HepG2 (cell line): ENCODE data around the gene SYTL3.

Experiments used
- AKAP8 ChIP-seq: sonication (generic); formaldehyde crosslinking; IDR thresholded peaks from 2 replicates; pipeline ENCODE4 v1.5.1; 2020; ENCODE audit warnings: mild to moderate bottlenecking, missing genetic modification reagents
- CTCF ChIP-seq: sonication (generic); formaldehyde crosslinking; IDR thresholded peaks from 2 replicates; pipeline ENCODE4 v1.5.0; 2020; ENCODE audit warnings: mild to moderate bottlenecking, missing genetic modification reagents, moderate library complexity
- ELK4 ChIP-seq: sonication (generic); formaldehyde crosslinking; IDR thresholded peaks from 2 replicates; pipeline ENCODE4 v1.9.0; 2021; ENCODE audit warnings: missing genetic modification reagents, borderline replicate concordance
- EZH2 ChIP-seq: conservative IDR thresholded peaks from 2 replicates; pipeline ENCODE4 v1.6.1; 2012; ENCODE audit warnings: mild to moderate bottlenecking, low read depth, low read length, moderate library complexity
- GPBP1L1 ChIP-seq: sonication (generic); formaldehyde crosslinking; IDR thresholded peaks from 2 replicates; pipeline ENCODE4 v1.5.0; 2020; ENCODE audit warnings: mild to moderate bottlenecking, missing genetic modification reagents
- MEIS1 ChIP-seq: sonication (generic); formaldehyde crosslinking; IDR thresholded peaks from 2 replicates; pipeline ENCODE4 v1.9.0; 2021; ENCODE audit warnings: mild to moderate bottlenecking, missing genetic modification reagents, moderate library complexity, borderline replicate concordance
- POLR2A ChIP-seq, 2 experiments: IDR thresholded peaks; 2 replicates each; pipeline ENCODE4 v1.6.1; 2011; ENCODE audit warnings: low read depth in 2 of 2, low read length in 2 of 2, mild to moderate bottlenecking in 1 of 2, moderate library complexity in 1 of 2; ENCODE audit not compliant: insufficient read depth in 1 of 2
- REPIN1 ChIP-seq: sonication (generic); formaldehyde crosslinking; IDR thresholded peaks from 2 replicates; pipeline ENCODE4 v1.8.0; 2022; ENCODE audit warnings: missing genetic modification reagents, low read depth, mild to moderate bottlenecking, borderline replicate concordance
- SAFB2 ChIP-seq: sonication (generic); formaldehyde crosslinking; IDR thresholded peaks from 2 replicates; pipeline ENCODE4 v1.5.1; 2020; ENCODE audit warnings: missing genetic modification reagents, low read depth, mild to moderate bottlenecking, borderline replicate concordance
- SRF ChIP-seq: IDR thresholded peaks from 2 replicates; pipeline ENCODE4 v1.6.1; 2011; ENCODE audit warnings: mild to moderate bottlenecking, low read depth, low read length, moderate library complexity
- STAG1 ChIP-seq: sonication (generic); formaldehyde crosslinking; IDR thresholded peaks from 2 replicates; pipeline ENCODE4 v1.4.0; 2020; ENCODE audit warnings: missing genetic modification reagents
- TBP ChIP-seq: sonication (generic); formaldehyde crosslinking; IDR thresholded peaks from 2 replicates; pipeline ENCODE4 v1.5.0; 2020; ENCODE audit warnings: missing genetic modification reagents
- ZNF143 ChIP-seq: sonication (generic); formaldehyde crosslinking; IDR thresholded peaks from 2 replicates; pipeline ENCODE4 v1.4.0; 2020; ENCODE audit warnings: missing genetic modification reagents
- ZNF24 ChIP-seq: fragments of 450-650 bp; IDR thresholded peaks from 2 replicates; pipeline ENCODE4 v1.6.1; 2017; ENCODE audit warnings: antibody characterized with exemption, mild to moderate bottlenecking

GRCh38 chr6:158620963-158621693 lies 28.7 kb upstream of the SYTL3 start:
- TF ChIP-seq POLR2A (IDR thresholded peaks at IDR 0.05; ENCODE audit: insufficient read depth in 1 of 2, low read depth in 2 of 2, low read length in 2 of 2): no peak
- TF ChIP-seq GPBP1L1 (CRISPR knock-in tag): no peak
- TF ChIP-seq EZH2: no peak
- TF ChIP-seq ELK4 (CRISPR knock-in tag): no peak
- no peak for TF ChIP-seq REPIN1 (CRISPR knock-in tag)
- TF ChIP-seq TBP (CRISPR knock-in tag): no peak
- no peak for TF ChIP-seq MEIS1 (CRISPR knock-in tag)
- TF ChIP-seq SAFB2: no peak
- TF ChIP-seq ZNF24: no peak
- no peak for TF ChIP-seq ZNF143 (CRISPR knock-in tag)
- no peak for TF ChIP-seq AKAP8 (CRISPR knock-in tag)
- no peak for TF ChIP-seq STAG1 (CRISPR knock-in tag)
- TF ChIP-seq SRF: no peak
- TF ChIP-seq CTCF (CRISPR knock-in tag): no peak
